ENCODE results near the gene GRHL1. TPM values are rescaled to one million over a fixed set of nuclear protein-coding genes. Genes with fewer than 3 reads are reported as not detected.

Gene GRHL1
- total RNA-seq (2021; fragmentation: NEBNext Ultra II Directional; extraction: Animal tissue kit (Norgen Biotek cat#: 25700)) (2.8 and 3.6 TPM in 2 replicates), polyA plus RNA-seq (2011; rRNA removed) (1.3 and 1.6 TPM in 2 replicates), polyA minus RNA-seq (2011; rRNA and poly(A)+ RNA removed) (8.0 and 8.7 TPM in 2 replicates)
- polyA plus RNA-seq (2011; cell fraction: cytosol; rRNA removed): 2.1 TPM
- polyA plus RNA-seq (2011; cell fraction: nucleus; rRNA removed): 4.1 TPM
- polyA plus RNA-seq (2012, experiment 1 of 2): 1.9 to 3.2 TPM (median 2.5 TPM) in 4 replicates
- polyA plus RNA-seq (2012, experiment 2 of 2): 0.34 TPM
- 1.7 TPM for polyA plus RNA-seq (2013, experiment 1 of 2)
- 1.9 TPM for polyA plus RNA-seq (2013, experiment 2 of 2)
- 5.2 TPM for polyA minus RNA-seq (2011; cell fraction: cytosol; rRNA and poly(A)+ RNA removed)
- polyA minus RNA-seq (2011; cell fraction: nucleus; rRNA and poly(A)+ RNA removed): 8.1 TPM
- long read RNA-seq, experiment 1, partial matches to known transcripts: 0 of 1 reads
- long read RNA-seq, experiment 1, other reads (novel, unspliced or antisense): 1 of 1 reads
- long read RNA-seq, experiment 2, partial matches to known transcripts: 0 of 1 reads
- long read RNA-seq, experiment 2, other reads (novel, unspliced or antisense): 1 of 1 reads

GRCh38 chr2:9951522-9952285 lies at the start of gene GRHL1:
Gene GRHL1, plus strand, starts transcription at chr2:9951693. Its CDS starts 141 bp downstream, at chr2:9951834.
- H2AFZ ChIP-seq (ENCODE audit: low read length): peak within 1 kb of the TSS; percentile 49
- H3K18ac ChIP-seq (ENCODE audit: extremely low read depth, low read length): no peak within 1 kb of the TSS
- no peak within 1 kb of the TSS for H2BK12ac ChIP-seq (ENCODE audit: low read depth, low read length)
- H3K4me3 ChIP-seq (ENCODE audit: extremely low read depth in 1 of 4, insufficient read depth in 2 of 4, low read depth in 3 of 4, low read length in 4 of 4): peak within 1 kb of the TSS; percentile 55 to 82 (median 66)
- ChIA-PET CTCF (ENCODE audit: partially characterized antibody) (interaction anchor here (1.1 to 1.2 kb wide), 2 partner anchors 103 to 137 kb away, joined by 3 to 4 read pairs; no protein-coding TSS in a partner anchor), POLR2A (ENCODE audit: partially characterized antibody) (interaction anchor here (1.7 kb wide), 1 partner anchor 95 kb away, joined by 4 read pairs; no protein-coding TSS in a partner anchor)
- no peak within 1 kb of the TSS for H3K4ac ChIP-seq (replicated peaks; ENCODE audit: insufficient read length, low read depth, low read length)
- H3K14ac ChIP-seq (ENCODE audit: insufficient read length): no peak within 1 kb of the TSS
- H3K23me2 ChIP-seq (ENCODE audit: low read depth, low read length): peaks cover 11% of the 10 kb centered on the region; the same call in 1 of the 2 replicates
- no peaks in the 10 kb centered on the region for H3K9me3 ChIP-seq (ENCODE audit: insufficient read depth in 2 of 2, low read depth in 1 of 2, low read length in 1 of 2)
- H2AK5ac ChIP-seq (ENCODE audit: low read depth, low read length): no peak within 1 kb of the TSS
- no peaks in the 10 kb centered on the region for H3K79me1 ChIP-seq (ENCODE audit: low read depth, low read length)
- H3K36me3 ChIP-seq (ENCODE audit: control insufficient read depth in 2 of 4, insufficient read depth in 4 of 4, low read length in 3 of 4): no peaks in the 10 kb centered on the region
- H2BK120ac ChIP-seq (replicated peaks; ENCODE audit: low read depth, low read length): no peak within 1 kb of the TSS
- FAIRE-seq: no peak
- H4K20me1 ChIP-seq (replicated peaks in 1 of 2; ENCODE audit: control insufficient read depth in 1 of 2, insufficient read depth in 2 of 2, low read length in 2 of 2): peaks cover 0 to 2% of the 10 kb centered on the region in 2 experiments
- no peaks in the 10 kb centered on the region for H3K79me2 ChIP-seq (ENCODE audit: control insufficient read depth in 1 of 2, insufficient read depth in 2 of 2, low read length in 2 of 2)
- no peak within 1 kb of the TSS for H4K5ac ChIP-seq (ENCODE audit: insufficient read length, low read depth, low read length)
- peak; percentile 46 to 93 for DNase-seq (ENCODE audit: low read depth in 1 of 2, low spot score in 2 of 2)
- peak within 1 kb of the TSS; percentile 39 for H4K8ac ChIP-seq (ENCODE audit: extremely low read depth, insufficient read depth, low read length)
- H3K4me1 ChIP-seq (replicated peaks in 1 of 4; ENCODE audit: control insufficient read depth in 3 of 4, insufficient read depth in 4 of 4, low read length in 3 of 4): no peaks in the 10 kb centered on the region
- H3K9ac ChIP-seq (replicated peaks in 1 of 4; ENCODE audit: extremely low read depth in 1 of 4, low read depth in 3 of 4, low read length in 3 of 4): no peak within 1 kb of the TSS
- no peak within 1 kb of the TSS for H3K56ac ChIP-seq (replicated peaks; ENCODE audit: insufficient read length, low read depth, low read length)
- no peak within 1 kb of the TSS for H2BK15ac ChIP-seq (ENCODE audit: low read length)
- no peak within 1 kb of the TSS for H3K27ac ChIP-seq (ENCODE audit: low read depth, low read length)
- 1% methylated on average over 19 of the region's 111 CpGs; no CpG with 5 or more reads in 1 of the 2 experiments for WGBS, 2 experiments (ENCODE audit: extremely low coverage in 1 of 2, insufficient coverage in 1 of 2, insufficient read length in 1 of 2, insufficient replicate concordance in 2 of 2, low coverage in 1 of 2, low lambda C conversion rate in 2 of 2, missing lambda C conversion rate in 1 of 2)
- H3K23ac ChIP-seq (ENCODE audit: insufficient read length): no peak within 1 kb of the TSS
- H2BK20ac ChIP-seq (ENCODE audit: low read length): no peak within 1 kb of the TSS
- peaks cover 8 to 36% (median 31%) of the 10 kb centered on the region in 4 experiments for H3K27me3 ChIP-seq (replicated peaks in 1 of 4; ENCODE audit: control insufficient read depth in 3 of 4, extremely low read depth in 1 of 4, insufficient read depth in 3 of 4, low read length in 3 of 4)
- peak within 1 kb of the TSS; percentile 62 to 91 for H3K4me2 ChIP-seq (ENCODE audit: insufficient read depth in 1 of 2, low read depth in 2 of 2, low read length in 2 of 2)
- no peak within 1 kb of the TSS for H2BK5ac ChIP-seq (ENCODE audit: low read depth, low read length)
- H4K91ac ChIP-seq (replicated peaks; ENCODE audit: insufficient read length, low read length): no peak within 1 kb of the TSS
- TF ChIP-seq EZH2 (IDR thresholded peaks at IDR 0.05; ENCODE audit: low read depth, low read length, severe bottlenecking): peak; percentile 38

Measured in H1 (cell line).